ENCODE data around the gene PEX11G.

Gene PEX11G

GRCh38 chr19:7476777-7477494 lies 11.9 kb downstream of the PEX11G start:
- POLR2A ChIA-PET = interaction anchor here (0.5 kb wide), 1 partner anchor 335 kb away, joined by 4 read pairs; no protein-coding TSS in a partner anchor

GRCh38 chr19:7476241-7476640 lies 12.6 kb downstream of the PEX11G start:
- DNase-seq (ENCODE audit: extremely low spot score) = no peak
- CTCF ChIA-PET = no interaction called here
- POLR2A ChIA-PET = no interaction called here
- TF ChIP-seq CTCF (IDR thresholded peaks at IDR 0.05; ENCODE audit: control extremely low read depth, extremely low read depth, low read depth, missing control alignments) = no peak

More at GRCh38 chr19:7476777-7477494, 11.9 kb downstream of the PEX11G start:
- no peak for TF ChIP-seq CTCF (IDR thresholded peaks at IDR 0.05; ENCODE audit: control extremely low read depth, extremely low read depth, low read depth, missing control alignments)
- DNase-seq (ENCODE audit: extremely low spot score) = no peak
- CTCF ChIA-PET = no interaction called here

DNA sequence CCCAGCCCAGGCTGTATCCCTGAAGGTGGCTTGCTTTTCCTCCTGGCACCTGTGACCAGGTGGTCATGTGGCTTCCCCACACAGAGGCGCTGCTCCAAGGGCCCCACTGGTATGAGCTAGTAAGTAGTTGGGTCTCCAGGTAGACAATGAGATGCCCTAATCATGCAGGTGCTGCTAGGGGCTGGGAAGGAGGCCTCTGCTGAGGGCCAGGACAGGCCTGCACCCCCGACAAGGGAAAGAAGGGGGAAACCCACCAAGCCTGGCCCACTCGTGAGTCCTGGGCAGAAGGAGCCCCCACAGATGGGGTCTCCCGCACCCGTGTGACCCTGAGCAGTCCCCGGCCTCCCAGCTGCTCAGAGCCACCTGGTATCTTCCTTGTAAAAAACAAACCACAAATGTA lies 13.2 kb downstream of the PEX11G start:
- ChIA-PET CTCF (no interaction called here), POLR2A (interaction anchor here (0.6 kb wide), 1 partner anchor 136 kb away, joined by 6 read pairs; no protein-coding TSS in a partner anchor)

GRCh38 chr19:7471696-7472615 lies 16.9 kb downstream of the PEX11G start:
- TF ChIP-seq CTCF (IDR thresholded peaks at IDR 0.05; ENCODE audit: control extremely low read depth, extremely low read depth, low read depth, missing control alignments) = no peak
- CTCF ChIA-PET = interaction anchor here (1.4 kb wide), 1 partner anchor 10 kb away, joined by 5 read pairs; no protein-coding TSS in a partner anchor
- POLR2A ChIA-PET = no interaction called here
- no peak for DNase-seq (ENCODE audit: extremely low spot score)

More for the DNA sequence above, 13.2 kb downstream of the PEX11G start:
- no peak for DNase-seq (ENCODE audit: extremely low spot score)
- no peak for TF ChIP-seq CTCF (IDR thresholded peaks at IDR 0.05; ENCODE audit: control extremely low read depth, extremely low read depth, low read depth, missing control alignments)

GRCh38 chr19:7470540-7471305 lies 18.1 kb downstream of the PEX11G start:
- POLR2A ChIA-PET = interaction anchor here (0.6 kb wide), 1 partner anchor 61 kb away, joined by 4 read pairs; no protein-coding TSS in a partner anchor
- TF ChIP-seq CTCF (IDR thresholded peaks at IDR 0.05; ENCODE audit: control extremely low read depth, extremely low read depth, low read depth, missing control alignments) = no peak
- CTCF ChIA-PET = no interaction called here
- no peak for DNase-seq (ENCODE audit: extremely low spot score)
